ENCODE results near the gene CDKN2C. TPM values are rescaled to one million over a fixed set of nuclear protein-coding genes. Genes with fewer than 3 reads are reported as not detected.
"Not testable (repeated sequence)": the region's sequence is repeated elsewhere in the genome, so short reads cannot be mapped to it uniquely, and the experiment has no call there.

Gene CDKN2C
- total RNA-seq, 1 experiment from 2014 or later: 50.4 TPM

DNA sequence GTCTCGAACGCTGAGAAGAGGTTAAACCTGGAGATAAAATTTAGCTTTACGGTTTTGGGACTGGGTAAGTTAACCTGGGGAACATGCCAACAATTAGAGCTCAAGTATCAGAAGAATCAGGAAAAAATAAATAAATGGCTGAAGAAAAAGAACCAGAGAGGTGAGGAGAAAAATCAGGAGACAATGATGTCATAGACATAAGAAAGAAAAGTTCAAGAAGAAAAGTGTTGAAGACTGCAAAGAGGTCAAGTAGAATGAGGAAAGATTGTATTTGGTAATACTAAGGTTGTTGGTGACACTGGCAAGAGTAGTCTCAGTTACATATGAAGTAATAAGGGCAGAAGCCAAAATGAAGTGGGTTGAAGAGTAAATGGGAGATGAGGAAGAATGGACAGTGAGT, 26.0 kb downstream of the CDKN2C start:
- intact Hi-C loops (cut with micrococcal nuclease; ENCODE audit: unreplicated experiment): no loop called here
- H3K27ac ChIP-seq (ENCODE audit: low read length): no peak overlapping the region
- H3K4me3 ChIP-seq (ENCODE audit: low read depth in 2 of 2, low read length in 2 of 2): no peak overlapping the region
- no peak for DNase-seq (ENCODE audit: low read depth, low spot score)
- POLR2A ChIA-PET: no interaction called here
- in situ Hi-C loops (cut with HindIII; ENCODE audit: low pct_unique_long_range_greater_than_20kb, low sequenced_read_pairs): no loop called here
- TF ChIP-seq SIN3A (IDR thresholded peaks at IDR 0.05; ENCODE audit: borderline replicate concordance, insufficient read depth, low read depth, low read length) (no peak), POLR2AphosphoS5 (IDR thresholded peaks at IDR 0.05; ENCODE audit: low read depth, low read length) (no peak), TCF7L2 (IDR thresholded peaks at IDR 0.05; ENCODE audit: low read depth, low read length) (no peak), CTCF (IDR thresholded peaks at IDR 0.05) (no peak)
- TF ChIP-seq, protein P1, sequence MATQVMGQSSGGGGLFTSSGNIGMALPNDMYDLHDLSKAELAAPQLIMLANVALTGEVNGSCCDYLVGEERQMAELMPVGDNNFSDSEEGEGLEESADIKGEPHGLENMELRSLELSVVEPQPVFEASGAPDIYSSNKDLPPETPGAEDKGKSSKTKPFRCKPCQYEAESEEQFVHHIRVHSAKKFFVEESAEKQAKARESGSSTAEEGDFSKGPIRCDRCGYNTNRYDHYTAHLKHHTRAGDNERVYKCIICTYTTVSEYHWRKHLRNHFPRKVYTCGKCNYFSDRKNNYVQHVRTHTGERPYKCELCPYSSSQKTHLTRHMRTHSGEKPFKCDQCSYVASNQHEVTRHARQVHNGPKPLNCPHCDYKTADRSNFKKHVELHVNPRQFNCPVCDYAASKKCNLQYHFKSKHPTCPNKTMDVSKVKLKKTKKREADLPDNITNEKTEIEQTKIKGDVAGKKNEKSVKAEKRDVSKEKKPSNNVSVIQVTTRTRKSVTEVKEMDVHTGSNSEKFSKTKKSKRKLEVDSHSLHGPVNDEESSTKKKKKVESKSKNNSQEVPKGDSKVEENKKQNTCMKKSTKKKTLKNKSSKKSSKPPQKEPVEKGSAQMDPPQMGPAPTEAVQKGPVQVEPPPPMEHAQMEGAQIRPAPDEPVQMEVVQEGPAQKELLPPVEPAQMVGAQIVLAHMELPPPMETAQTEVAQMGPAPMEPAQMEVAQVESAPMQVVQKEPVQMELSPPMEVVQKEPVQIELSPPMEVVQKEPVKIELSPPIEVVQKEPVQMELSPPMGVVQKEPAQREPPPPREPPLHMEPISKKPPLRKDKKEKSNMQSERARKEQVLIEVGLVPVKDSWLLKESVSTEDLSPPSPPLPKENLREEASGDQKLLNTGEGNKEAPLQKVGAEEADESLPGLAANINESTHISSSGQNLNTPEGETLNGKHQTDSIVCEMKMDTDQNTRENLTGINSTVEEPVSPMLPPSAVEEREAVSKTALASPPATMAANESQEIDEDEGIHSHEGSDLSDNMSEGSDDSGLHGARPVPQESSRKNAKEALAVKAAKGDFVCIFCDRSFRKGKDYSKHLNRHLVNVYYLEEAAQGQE (IDR thresholded peaks at IDR 0.05; ENCODE audit: insufficient read depth in 1 of 2, low read depth in 2 of 2, low read length in 1 of 2): no peak
- BruUV-seq (replicated peaks): no TSS peak
- H3K9me3 ChIP-seq (ENCODE audit: control insufficient read depth, insufficient read depth, low read depth, low read length): no peaks in the 10 kb centered on the region
- H3K36me3 ChIP-seq (ENCODE audit: control insufficient read depth, insufficient read depth, low read length): no peaks in the 10 kb centered on the region; the same call in 1 of the 2 replicates
- no peaks in the 10 kb centered on the region for H3K4me1 ChIP-seq (ENCODE audit: control insufficient read depth, insufficient read depth, low read length)
- CTCF ChIA-PET: no interaction called here
- no peak for ATAC-seq
- H3K27me3 ChIP-seq (ENCODE audit: control insufficient read depth, insufficient read depth, low read length): no peaks in the 10 kb centered on the region

- CTCF ChIA-PET; BruUV-seq (replicated peaks); in situ Hi-C loops (cut with HindIII; ENCODE audit: low pct_unique_long_range_greater_than_20kb, low sequenced_read_pairs); DNase-seq (ENCODE audit: low read depth, low spot score); H3K27me3 ChIP-seq (ENCODE audit: control insufficient read depth, insufficient read depth, low read length); ATAC-seq; POLR2A ChIA-PET; H3K4me1 ChIP-seq (ENCODE audit: control insufficient read depth, insufficient read depth, low read length); H3K36me3 ChIP-seq (ENCODE audit: control insufficient read depth, insufficient read depth, low read length); H3K4me3 ChIP-seq (ENCODE audit: low read depth in 2 of 2, low read length in 2 of 2); H3K9me3 ChIP-seq (ENCODE audit: control insufficient read depth, insufficient read depth, low read depth, low read length); H3K27ac ChIP-seq (ENCODE audit: low read length); intact Hi-C loops (cut with micrococcal nuclease; ENCODE audit: unreplicated experiment): not testable (repeated sequence)
Measured at GRCh38 chr1:50999375-50999774, 29.3 kb downstream of the CDKN2C start.

DNA sequence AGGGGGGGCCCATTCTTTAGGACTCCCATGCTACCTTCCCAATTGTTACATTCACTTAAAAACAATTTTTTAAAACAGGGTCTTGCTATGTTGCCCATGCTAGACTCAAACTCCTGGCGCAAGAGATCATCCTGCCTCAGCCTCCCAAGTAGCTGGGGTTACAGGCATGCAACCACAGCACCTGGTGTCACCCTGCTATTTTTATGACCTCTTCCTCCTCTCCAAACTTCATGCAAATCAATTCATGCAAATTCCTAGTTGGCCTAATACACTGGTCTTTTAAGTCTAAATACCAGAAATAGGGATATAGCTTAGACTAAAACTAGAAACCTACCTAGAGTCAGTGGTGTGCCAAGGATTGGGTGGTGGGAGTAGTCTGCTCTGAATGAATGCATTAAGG, 30.1 kb downstream of the CDKN2C start:
- H3K27ac ChIP-seq (ENCODE audit: low read length): no peak overlapping the region
- in situ Hi-C loops (cut with HindIII; ENCODE audit: low pct_unique_long_range_greater_than_20kb, low sequenced_read_pairs) (no loop called here), intact Hi-C loops (cut with micrococcal nuclease; ENCODE audit: unreplicated experiment) (no loop called here)
- TF ChIP-seq CTCF (IDR thresholded peaks at IDR 0.05) (no peak), POLR2AphosphoS5 (IDR thresholded peaks at IDR 0.05; ENCODE audit: low read depth, low read length) (no peak), SIN3A (IDR thresholded peaks at IDR 0.05; ENCODE audit: borderline replicate concordance, insufficient read depth, low read depth, low read length) (no peak), TCF7L2 (IDR thresholded peaks at IDR 0.05; ENCODE audit: low read depth, low read length) (no peak)
- TF ChIP-seq, protein P1 (IDR thresholded peaks at IDR 0.05; ENCODE audit: insufficient read depth in 1 of 2, low read depth in 2 of 2, low read length in 1 of 2): no peak
- no peaks in the 10 kb centered on the region for H3K36me3 ChIP-seq (ENCODE audit: control insufficient read depth, insufficient read depth, low read length)
- no peak overlapping the region for H3K4me3 ChIP-seq (ENCODE audit: low read depth in 2 of 2, low read length in 2 of 2)
- H3K27me3 ChIP-seq (ENCODE audit: control insufficient read depth, insufficient read depth, low read length): no peaks in the 10 kb centered on the region
- POLR2A ChIA-PET: interaction anchor here (0.6 kb wide), 1 partner anchor 208 kb away, joined by 3 read pairs; no protein-coding TSS in a partner anchor
- no peak for ATAC-seq
- H3K9me3 ChIP-seq (ENCODE audit: control insufficient read depth, insufficient read depth, low read depth, low read length): no peaks in the 10 kb centered on the region
- CTCF ChIA-PET: interaction anchor here (0.8 kb wide), 1 partner anchor 31 kb away, joined by 3 read pairs; no protein-coding TSS in a partner anchor
- BruUV-seq (replicated peaks): no TSS peak
- no peaks in the 10 kb centered on the region for H3K4me1 ChIP-seq (ENCODE audit: control insufficient read depth, insufficient read depth, low read length)
- DNase-seq (ENCODE audit: low read depth, low spot score): no peak

All from Panc1 (cell line).